Prostate gland (tissue), 2 donors: ENCODE results near the gene TTYH3.

Experiments used
- CTCF ChIP-seq, 4 experiments: fragments of 200-600 bp in 2 of 4; fragments of 450-650 bp in 2 of 4; sonication (generic) in 2 of 4; IDR thresholded peaks; 1 replicate in 3 of 4; 2 replicates in 1 of 4; pipeline ENCODE4 v1.5.1; 2016 to 2019; ENCODE audit warnings: antibody characterized with exemption in 4 of 4, mild to moderate bottlenecking in 2 of 4, moderate library complexity in 2 of 4
- POLR2A ChIP-seq: fragments of 450-650 bp; IDR thresholded peaks from one replicate; pipeline ENCODE4 v1.6.1; 2016; ENCODE audit warnings: antibody characterized with exemption, mild to moderate bottlenecking
- POLR2AphosphoS5 ChIP-seq: sonication (generic); formaldehyde crosslinking; IDR thresholded peaks from one replicate; pipeline ENCODE4 v1.6.1; 2017; ENCODE audit warnings: antibody characterized with exemption

DNA sequence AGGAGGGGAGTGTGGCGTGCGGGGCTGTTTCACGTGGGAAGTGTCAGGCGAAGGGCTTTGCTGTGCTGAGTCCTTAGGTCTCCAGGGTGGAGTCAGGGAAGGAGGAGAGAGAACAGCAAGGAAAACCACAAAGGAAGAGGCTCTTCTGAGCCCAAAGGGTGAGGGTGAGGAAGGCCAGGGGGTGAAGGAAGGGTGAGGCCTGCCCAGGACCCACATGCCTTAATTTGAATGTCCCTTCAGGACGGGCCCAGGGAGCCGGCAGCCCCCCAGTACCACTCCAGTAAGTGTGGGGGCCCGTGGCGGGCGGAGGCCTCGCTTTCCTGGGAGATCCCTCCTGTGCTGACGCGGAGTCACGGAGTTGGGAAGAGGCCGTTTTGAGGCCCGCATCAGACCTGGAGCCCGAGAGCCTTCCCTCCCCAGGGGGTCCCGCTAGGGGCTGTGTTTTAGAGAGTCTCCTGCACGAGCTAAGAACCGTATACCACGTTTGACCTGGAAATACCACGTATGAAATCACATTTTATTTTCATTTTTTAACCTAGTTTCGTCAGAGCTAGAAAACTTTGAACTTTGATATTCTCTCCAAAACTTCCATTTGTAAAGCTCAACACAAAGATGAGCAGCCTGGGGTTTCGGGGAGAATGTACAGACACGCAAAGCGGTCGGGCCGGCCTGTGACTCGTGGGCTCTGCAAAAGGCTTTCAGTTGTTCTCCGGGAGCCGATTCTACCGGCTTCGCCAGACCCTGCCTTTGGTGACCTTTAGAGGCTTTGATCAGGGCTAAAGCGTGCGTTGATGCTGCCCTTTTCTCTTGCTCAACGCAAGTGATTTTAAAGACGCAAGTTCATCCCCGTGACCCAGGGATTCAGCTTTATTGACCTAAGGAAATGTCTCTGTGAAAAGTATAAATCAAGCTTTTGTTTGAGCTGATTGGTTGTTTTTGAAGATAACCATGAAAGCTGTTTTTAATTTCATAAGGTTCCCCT is 23.6 kb upstream of the TTYH3 start:
- no peak for TF ChIP-seq CTCF (IDR thresholded peaks at IDR 0.05)
- no peak for TF ChIP-seq POLR2AphosphoS5
- TF ChIP-seq POLR2A = no peak
